Gastrocnemius medialis (tissue), 4 donors: ENCODE results near the gene SQSTM1.

ENCODE experiments used
- CTCF ChIP-seq, 5 experiments: fragments of 450-650 bp in 3 of 5; fragments of 200-600 bp in 2 of 5; sonication (generic) in 2 of 5; IDR thresholded peaks in 4 of 5; conservative IDR thresholded peaks in 1 of 5; 1 replicate in 4 of 5; 2 replicates in 1 of 5; pipeline ENCODE4 v1.5.1; 2016 to 2019; ENCODE audit warnings: antibody characterized with exemption in 5 of 5, mild to moderate bottlenecking in 3 of 5, moderate library complexity in 3 of 5
- POLR2A ChIP-seq, 2 donors: fragments of 450-650 bp; IDR thresholded peaks; one replicate each; pipeline ENCODE4 v1.6.1; 2017; ENCODE audit warnings: antibody characterized with exemption in 2 of 2, mild to moderate bottlenecking in 2 of 2, moderate library complexity in 2 of 2

GRCh38 chr5:179879690-179880010 is 58.9 kb downstream of the SQSTM1 start:
- TF ChIP-seq CTCF (IDR thresholded peaks at IDR 0.05 in 4 of 5, conservative IDR thresholded peaks at IDR 0.05 in 1 of 5) (no peak), POLR2A (IDR thresholded peaks at IDR 0.05) (no peak)
